NCI-H345 (cell line): Measurements from ENCODE around the gene ZNF148.

ENCODE experiments used
- DNase-seq: peaks from one replicate; lab custom pipeline; 2025; lab: John Stamatoyannopoulos, UW

ZNF148 gene

DNA sequence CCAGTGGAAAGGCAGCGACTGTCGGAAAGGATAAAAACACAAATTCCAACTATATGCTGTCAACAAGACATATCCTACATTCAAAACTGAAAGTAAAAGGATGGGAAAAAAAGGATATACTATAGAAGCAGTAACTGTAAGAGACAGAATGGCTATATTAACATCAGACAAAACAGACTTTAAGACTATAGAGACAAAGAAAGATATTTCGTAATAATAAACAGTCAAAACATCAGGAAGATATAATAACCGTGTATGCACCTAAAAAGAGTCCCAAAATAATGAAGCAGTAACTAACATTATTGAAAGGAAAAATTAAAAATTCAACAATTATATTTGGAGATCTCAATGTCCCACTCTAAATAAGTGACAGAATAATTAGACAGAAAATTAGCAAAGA, 48.2 kb downstream of the ZNF148 start:
- no peak for DNase-seq

DNA sequence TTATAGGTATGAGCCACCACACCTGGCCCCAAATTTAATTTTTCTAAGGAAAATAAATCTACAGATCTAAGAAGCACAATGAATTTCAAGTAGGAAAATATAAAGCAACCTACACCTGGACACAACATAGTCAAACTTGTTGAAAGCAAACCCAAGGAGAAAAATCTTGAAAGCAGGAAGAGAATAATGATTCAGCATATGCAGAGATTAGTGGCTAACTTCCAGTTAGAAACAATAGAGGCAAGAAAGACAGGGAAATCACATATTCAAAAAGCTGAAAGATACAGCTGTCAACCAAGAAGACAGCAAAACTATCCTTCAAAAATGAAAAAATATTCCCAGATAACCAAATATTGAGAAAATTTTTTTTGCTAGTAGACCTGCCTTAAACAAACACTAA, 49.4 kb downstream of the ZNF148 start:
- no peak for DNase-seq

DNA sequence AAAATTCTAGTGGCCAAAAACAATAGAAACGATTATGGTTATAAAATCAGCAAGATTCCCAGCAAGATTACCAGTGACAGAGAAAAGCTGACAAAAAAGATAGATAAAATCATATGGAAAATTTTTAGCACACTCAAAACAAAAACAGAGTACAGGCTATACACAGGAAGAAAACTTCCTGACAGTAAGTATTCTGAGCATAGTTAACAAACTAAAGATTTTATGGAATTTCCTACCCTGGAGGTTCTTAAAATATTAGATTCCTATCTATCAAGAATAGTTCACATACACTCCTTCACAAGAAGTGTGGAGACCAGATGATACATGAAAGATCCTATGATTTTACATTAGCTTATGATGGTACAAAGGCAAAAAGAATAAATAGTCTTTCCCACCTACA, 50.8 kb downstream of the ZNF148 start:
- DNase-seq: no peak

DNA sequence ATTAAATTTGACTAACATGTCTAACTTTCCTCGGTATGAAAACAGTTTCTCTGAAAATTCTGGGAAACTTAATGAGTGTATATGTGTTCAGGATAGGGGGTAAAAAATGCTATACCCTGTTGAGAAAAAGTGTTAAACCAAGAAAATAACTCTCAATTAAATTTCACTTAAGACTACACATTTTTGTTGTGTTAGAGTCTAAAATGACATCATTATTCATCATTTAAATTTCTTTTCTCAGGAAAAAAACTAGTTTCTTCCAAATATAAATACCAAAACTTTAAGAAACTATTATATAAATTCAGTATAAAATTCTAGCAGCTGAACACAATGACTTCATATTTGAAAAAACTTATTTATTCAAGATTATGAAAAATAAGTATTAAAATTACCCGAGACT, 52.2 kb downstream of the ZNF148 start:
- DNase-seq: no peak

DNA sequence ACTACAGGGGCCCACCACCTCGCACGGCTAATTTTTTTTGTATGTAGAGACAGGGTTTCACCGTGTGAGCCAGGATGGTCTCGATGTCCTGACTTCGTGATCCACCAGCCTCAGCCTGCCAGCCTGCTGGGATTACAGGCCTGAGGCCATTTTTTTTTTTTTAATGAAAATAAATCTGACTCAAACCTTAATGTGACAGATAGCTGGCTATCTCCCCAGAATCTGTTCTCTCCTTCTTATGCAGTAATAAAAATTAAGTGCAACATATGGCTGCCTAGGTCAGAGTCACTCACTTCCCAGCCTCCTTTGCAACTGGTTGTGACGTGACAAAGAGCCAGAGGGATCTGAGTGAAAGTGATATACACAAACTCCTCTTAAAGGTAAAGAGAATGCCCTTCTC, 53.0 kb downstream of the ZNF148 start:
- DNase-seq: no peak

DNA sequence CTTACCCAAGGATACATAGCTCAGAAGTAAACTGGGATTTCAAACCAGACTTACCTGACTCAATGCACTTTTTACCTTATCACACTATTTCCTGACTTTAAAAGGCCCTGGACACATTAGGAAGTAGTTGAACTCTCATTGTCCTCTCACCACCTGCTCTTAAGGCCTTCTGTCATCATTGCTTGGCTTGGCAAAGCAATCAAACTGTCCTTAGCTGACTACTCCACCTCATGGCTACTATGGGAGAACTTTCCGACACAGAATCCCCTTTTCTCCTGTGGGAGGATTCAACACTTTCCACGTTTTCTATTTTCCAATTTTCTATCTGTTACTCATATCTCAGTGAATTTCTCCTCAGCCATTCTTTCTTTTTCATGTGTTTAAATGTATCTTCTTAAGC, 55.4 kb downstream of the ZNF148 start:
- no peak for DNase-seq

DNA sequence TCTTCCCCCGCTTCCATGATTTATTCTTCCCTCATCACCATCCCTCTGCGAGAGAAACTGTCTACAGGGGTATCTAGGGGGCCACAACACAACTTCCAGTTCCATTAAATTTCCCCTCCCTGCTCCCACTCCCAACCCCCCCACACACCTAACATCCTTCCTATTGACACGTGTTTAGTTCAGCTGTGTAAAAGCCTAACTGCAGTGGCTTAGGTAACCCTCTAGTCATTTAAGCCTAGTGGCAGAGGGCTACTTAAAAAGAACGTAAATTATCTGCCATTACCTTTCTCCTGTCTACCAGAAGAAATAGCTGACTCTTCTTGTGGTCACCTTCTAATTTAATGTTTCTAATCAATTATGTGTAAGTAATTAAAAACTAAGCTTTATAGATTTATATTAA, 56.3 kb downstream of the ZNF148 start:
- no peak for DNase-seq

DNA sequence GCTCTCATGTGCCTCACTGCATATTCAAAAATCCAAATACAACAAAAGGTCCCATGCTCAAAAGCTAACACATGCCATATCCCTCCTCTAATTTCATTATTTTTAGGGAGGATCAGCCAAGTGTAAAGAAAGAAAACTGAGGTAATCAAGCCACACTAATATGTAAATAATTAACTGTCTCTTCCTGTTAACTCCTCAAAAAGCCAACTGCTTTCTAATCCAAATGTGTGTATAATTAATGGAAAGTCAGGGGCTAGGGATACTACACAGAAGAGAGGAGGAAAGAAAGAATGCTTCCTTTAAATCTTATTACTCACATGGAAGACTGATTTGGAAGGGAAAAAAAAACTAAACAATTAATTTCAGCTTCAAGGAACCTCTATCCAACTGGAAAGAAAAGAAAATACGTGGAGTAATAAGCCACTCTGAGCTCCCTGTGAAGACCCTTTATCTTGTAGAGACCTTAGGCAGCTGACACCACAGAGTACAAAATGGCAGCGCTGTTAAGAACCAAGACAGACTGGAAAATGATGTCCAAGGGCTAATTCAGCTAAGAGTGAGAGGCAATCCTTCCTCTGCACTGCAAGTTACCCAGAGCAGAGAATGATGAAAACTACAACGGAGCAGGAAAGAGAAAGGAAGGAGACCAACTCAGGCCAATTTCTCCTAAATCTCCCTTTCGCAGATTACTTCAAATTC, 56.8 kb downstream of the ZNF148 start:
- DNase-seq: no peak

DNA sequence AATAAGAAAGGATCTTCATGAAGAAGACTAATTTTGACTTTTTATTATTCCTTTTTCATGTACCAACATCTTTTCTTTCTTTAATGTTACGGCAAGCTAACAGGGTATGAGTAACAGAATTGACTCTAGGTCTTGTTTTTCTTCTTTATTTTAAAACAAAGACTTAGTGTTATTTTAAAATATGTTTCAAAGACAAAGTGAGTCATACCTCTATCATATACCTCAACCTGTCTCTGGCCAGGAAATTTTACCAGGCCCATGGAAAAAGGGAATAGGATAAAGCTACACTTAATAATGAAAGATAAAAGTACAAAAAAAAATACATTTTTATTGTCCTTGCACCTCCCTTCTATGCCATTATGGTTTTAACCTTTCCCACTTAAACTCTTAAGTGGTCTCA, 57.4 kb downstream of the ZNF148 start:
- no peak for DNase-seq

DNA sequence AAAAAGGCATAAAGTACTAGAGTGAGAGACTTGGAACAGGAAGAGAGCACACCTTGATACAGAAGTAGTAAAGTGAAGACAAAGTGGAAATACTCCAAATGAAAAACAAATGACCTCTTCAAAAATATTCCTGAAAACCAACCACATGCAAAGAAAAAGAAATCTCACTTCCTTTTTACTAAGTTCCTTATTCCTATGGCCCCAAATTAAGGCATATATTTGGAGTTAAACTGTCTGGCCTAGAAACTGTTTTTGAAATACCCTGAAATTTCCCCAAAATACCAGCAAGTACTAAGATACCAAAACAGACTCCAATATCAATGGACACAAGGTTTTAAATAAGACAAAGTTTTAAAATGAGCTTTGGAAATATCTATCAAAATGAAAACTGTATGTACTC, 58.2 kb downstream of the ZNF148 start:
- DNase-seq: no peak

DNA sequence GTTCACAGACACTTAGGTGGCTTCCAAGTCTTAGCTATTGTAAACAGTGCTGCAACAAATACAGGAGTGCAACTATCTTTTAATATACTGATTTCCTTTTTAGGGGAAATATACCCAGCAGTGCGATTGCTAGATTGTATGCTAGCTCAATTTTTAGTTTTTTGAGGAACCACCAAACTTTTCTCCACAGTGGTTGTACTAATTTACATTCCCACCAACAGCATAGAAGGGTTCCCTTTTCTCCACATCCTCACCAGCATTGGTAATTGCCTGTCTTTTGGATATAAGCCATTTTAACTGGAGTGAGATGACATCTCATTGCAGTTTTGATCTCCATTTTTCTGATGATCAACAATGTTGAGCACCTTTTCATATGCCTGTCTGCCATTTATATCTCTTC, 58.9 kb downstream of the ZNF148 start:
- DNase-seq: no peak

DNA sequence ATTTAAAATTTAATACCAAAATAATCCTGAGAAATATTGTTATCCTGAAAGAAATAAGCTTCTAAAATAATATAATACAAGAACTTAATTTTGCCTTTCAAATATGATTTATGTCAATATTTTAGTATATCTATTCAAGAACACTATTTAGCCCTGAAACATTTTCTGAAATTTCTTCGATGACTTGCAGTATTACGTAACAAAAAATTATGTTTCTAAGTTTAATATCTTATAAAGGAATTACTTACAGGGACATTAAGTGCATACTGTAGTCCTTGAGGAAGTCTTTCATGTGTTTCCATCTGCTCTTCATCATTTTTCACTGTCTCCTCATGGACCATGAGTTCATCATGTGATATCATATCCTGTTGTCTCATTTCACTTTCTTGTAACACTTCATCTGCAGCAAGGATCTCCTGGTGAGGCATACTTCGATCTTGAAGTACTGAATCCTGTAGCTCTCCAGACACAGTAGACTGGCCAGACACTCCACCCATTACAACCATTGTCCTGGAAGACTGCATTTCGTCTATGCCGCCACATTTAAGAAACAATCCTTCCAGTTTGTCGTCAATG, 62.0 kb downstream of the ZNF148 start:
- no peak for DNase-seq

DNA sequence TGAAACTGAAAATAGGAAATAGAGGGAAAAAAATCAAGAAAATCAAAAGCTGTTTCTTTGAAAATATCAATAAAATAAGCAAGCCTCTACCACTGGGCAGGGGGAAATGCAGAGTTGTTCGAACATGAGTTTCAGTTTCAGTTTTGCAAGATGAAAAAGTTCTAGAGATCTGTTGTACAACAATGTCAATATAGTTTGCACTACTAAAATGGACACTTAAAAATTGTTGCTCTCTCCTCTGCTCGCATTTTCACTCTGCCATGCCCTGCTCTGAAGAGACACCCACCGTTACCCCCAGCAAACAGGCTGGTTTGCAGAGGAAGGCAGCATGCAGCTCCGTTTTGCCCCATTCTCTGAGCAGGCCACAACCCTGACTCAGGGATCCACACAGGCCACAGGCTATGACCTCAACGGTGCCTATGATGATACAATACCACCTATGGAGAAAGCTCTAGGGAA, 64.5 kb downstream of the ZNF148 start:
- no peak for DNase-seq

DNA sequence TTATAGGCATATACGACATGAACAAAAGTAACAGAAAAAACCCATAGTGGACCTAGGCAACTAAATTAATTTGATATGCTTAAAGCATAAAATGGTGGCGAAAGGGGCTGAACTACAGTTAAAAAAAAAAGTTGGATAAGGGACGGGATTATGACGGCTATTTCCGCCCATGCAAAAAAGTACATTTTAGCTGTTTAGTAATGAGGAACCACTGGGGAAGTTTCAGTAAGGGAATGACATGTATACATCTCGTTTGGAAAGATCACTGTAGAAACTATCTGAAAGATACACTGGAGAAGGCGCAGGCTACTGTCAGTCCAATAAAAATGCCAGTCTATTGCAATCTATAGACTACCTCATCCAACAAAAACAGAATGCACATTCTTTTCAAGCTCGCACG, 65.6 kb downstream of the ZNF148 start:
- no peak for DNase-seq

DNA sequence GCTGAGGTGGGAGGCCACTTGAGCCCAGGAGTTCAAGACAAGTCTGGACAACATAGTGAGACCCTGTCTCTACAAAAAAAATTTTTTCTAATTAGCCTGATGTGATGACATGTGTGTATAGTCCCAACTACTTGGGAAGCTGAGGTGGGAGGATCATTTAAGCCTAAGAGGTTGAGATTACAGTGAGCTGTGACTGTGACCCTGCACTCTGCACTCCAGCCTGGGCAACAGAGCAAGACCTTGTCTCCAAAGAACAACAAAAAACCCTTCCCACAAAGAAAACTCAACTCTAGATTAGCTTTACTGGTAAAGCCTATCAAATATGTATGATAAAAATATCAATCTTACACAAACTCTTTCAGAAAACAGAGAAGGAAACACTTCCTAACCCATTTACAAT, 68.5 kb downstream of the ZNF148 start:
- no peak for DNase-seq

DNA sequence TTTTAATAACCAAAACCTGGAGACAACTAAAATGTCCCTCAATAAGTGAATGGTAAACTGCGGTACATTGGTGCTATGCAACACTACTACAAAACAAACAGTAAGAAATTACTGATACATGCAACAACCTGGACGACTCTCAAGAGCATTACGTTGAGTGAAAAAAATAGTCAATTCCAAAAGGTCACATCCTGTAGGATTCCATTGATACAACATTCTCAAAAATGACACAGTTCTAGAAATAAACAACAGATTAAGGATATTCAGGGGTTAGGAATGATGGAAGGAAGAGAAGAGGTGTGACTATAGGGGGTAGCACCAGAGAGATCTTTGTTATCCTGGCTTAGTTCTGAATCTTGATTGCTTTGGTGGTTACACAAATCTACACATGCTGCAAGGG, 72.2 kb downstream of the ZNF148 start:
- DNase-seq: no peak

DNA sequence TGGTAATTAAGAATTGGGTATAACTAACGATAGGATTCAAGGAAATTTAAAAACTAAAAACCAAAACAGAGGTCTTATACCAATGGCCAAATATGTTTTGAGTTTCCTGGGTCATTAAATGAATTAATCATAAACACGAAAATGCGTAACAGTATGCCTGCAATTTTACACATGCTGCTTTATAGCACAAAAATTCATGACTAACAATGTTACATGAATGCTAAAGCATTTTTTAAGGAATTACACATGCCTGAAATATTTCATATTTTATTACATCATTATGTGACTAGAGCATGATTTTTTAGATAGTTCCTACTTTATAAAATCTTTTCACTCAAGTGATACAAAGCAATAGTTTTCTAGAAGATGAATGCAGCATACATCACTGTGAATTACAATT, 74.7 kb downstream of the ZNF148 start:
- no peak for DNase-seq

DNA sequence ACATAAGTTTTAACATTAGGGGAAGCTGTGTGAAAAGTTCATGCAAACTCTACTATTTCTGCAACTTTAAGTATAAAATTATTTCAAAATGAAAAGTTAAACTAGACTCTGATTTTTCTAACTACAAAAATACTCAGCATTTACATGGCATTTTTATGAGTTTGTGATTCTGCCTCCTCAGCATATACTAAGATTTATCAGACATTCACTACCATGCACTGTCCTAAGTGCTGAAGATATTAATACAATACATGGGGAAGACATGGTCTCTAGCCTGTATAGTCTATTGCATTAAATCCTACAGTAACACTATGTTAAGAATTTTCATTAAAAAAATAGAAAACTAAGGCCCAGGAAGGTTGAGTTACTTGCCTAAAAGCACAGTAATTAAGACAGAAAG, 80.7 kb downstream of the ZNF148 start:
- no peak for DNase-seq

DNA sequence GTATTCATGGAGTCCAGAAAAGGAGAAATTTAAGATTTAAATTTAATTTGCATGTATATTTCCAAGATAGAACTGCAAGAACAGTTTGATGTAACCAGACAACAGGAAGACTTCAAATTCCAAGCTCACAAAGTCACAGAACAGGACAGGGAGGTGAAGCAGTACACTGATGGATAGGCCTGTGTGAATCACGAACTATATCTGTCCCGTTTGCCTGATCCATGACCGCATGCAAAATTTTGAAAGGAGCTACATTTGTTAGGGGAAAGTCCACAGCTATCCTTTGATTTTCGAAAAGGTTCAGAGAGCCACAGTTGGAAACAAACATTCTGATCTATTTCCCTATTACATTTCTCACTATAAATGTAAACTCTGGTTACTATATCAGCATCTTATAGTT, 83.1 kb downstream of the ZNF148 start:
- DNase-seq: no peak

DNA sequence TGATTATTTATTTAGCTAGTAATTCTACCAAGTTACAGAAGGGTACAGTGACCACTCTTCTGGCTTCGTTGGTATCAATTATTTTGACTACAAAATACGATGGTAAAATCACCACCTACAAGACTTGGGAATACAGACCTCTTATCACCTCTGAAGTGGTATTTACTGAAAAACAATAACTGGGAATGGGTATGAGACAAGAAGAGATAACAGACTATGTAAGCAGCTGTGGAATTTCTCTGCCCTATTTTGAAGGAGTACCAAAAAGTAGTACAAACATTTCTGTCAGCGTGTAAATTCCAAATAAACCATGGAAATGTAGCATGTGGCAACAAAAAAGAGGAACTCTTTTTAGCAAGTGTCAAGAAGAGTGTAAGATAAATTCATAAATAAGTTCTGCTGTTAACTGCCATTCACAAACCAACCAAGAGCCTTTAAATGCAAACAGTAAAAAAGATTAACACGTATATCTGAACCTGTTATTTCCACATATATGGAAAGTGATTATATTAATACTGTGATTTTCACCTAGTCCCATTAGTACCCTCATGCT, 85.6 kb downstream of the ZNF148 start:
- no peak for DNase-seq

DNA sequence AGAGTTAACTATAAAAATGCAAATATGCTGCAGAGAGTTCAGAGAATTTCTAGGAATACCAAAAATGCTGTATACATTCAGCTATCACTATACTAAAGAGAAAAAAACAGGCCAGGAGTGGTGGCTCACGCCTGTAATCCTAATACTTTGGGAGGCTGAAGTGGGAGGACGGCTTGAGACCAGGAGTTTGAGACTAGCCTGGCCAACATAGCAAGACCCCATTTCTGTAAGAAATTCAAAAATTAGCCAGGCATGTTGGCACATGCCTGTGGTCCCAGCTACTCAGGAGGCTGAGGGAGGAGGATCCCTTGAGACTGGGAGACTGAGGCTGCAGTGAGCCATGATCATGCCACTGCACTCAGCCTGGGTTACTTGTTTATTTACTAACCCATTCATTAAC, 87.9 kb downstream of the ZNF148 start:
- no peak for DNase-seq

DNA sequence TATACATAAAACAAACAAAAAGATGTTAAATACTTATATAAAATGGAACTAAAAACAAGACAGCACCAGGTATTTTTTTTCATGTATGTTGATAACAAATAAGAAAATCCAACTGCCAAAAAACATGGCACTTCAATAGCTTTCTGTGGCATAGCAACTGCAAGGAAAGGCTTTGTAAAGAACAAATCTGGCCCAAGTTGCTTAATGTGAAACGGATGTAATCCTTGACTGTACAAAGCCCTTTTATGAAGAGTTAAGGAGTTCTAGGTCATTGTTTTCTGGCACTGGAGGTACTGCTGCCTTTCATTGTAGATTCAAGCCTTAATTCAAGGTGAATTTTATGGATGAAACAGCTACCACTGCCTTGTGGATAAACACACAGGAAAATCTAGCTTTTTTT, 93.7 kb downstream of the ZNF148 start:
- DNase-seq: no peak

DNA sequence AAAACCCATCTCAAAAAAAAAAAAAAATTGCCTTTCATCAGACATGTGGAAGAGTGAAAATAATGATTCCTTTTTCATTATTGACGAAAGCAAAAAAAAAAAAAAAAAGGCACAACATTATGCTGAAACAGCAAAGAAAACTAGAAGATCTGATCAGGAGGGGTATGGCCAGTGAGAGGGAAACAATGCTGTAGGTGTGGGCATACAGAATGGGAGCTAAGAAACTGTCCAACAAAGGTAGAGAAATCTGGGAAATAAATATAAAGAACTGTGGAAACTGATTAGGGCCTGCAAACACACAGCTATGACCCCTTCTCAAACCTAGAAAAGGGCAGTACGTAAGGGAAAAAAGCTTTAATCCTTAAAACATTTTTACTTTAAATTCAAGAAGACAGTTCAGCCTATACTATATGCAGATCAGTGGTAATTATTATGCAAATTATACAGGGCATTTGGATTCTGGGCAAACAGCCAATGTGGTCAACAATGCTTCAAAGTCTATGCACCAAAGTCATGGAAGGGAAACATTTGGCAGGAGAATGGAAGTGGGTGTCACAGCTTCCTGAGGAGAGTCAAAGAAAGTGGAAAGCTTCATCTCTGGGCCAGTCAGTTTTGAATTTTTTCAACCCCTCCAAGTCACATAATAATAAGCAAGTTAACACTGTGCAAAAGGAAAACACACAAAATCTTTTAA, 94.3 kb downstream of the ZNF148 start:
- DNase-seq: peak; percentile 43
